KOPT-K1 (cell line): ENCODE data around the gene TOP2B.

Experiments used
- H3K27ac ChIP-seq: fragments of 200-600 bp; sonication (generic); 2 replicates; pipeline ENCODE4 v1.5.1; 2016; ENCODE audit warnings: antibody characterized with exemption, mild to moderate bottlenecking, low read depth, low read length; ENCODE audit not compliant: poor library complexity, severe bottlenecking
- H3K36me3 ChIP-seq: fragments of 200-600 bp; sonication (generic); 2 replicates; pipeline ENCODE4 v1.5.1; 2017; ENCODE audit warnings: antibody characterized with exemption, mild to moderate bottlenecking, low read length, moderate library complexity; ENCODE audit not compliant: insufficient read depth
- H3K9me3 ChIP-seq: fragments of 200-600 bp; sonication (generic); 2 replicates; pipeline ENCODE4 v1.5.1; 2017; ENCODE audit warnings: antibody characterized with exemption, low read length, mild to moderate bottlenecking; ENCODE audit not compliant: insufficient read depth, poor library complexity, severe bottlenecking

Gene TOP2B

DNA sequence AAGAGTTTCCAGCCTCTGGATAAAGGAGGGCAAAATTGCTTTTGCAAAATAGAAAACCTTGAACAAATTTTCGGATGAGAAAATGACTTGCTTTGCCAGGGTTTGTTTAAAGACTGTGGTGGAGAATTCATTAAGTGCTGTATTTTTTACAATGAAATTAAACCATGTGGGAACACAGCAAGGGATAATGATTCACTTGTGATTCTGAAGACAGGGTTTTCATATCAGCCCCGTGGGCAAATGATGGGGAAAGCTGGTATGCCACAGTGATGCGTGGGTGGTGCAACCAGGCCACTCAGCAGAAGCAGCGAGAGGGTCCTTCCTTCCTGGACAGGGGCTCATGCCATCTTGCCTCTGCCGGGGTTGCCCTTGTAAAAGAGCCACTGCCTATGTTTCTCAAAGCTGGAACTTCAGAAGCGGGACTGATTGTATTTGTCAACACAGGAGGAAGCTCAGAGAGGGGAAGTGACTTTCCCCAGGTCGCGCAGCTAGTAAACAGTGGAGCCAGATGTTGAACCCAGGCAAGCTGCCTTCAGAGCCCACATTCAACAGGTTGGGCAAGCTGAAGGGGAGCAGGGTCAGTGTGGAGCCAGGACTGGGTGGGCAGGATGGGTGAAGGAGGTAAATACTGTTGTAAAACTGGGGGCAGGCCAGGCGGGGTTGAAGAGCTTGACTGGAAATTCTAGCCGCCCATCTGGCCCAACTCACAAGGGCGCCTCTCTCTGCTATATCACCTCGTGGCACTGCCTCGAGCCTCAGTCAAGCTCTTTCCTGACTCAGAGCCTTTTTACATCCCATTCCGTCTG is 79.1 kb downstream of the TOP2B start:
- no peaks in the 10 kb centered on the region for H3K9me3 ChIP-seq
- no peaks in the 10 kb centered on the region for H3K36me3 ChIP-seq
- no peak overlapping the region for H3K27ac ChIP-seq

DNA sequence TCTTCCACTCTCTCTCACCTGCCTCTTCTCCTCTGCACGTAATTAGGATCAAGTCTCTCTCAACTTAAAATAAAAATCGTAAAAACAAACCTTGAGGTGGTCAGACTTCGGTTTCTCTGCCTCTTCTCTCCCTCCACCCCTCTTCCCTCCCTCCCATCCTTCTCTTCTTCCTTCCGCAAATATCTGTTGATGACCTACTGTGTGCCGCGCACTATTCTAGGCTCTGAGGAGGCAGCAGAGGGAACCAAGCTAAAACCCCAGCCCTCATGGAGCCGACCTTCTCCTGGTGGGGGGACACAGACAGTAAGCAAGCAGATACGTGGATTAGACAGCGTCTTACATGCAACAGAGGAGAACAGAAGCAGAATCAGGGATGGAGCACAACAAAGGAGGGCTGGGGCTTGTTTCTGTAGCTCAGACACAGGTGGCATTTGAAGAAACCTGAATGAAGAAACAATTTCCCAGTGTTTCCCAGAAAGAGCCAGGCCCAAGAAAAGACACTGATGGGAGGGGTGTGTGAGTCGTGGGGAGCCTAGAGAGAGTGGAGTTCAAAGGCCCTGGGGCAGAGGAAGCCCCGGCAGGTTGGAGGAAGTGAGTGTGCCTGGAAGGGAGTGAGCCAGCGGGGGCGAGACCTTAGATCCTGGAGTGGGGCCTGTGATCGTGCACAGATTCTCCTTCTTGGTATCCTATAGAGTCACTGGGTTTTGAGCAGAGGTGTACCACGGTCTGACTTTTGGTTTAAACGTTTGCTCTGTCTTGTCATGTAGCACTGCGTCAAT is 80.5 kb downstream of the TOP2B start:
- no peaks in the 10 kb centered on the region for H3K9me3 ChIP-seq
- H3K36me3 ChIP-seq = no peaks in the 10 kb centered on the region
- H3K27ac ChIP-seq = no peak overlapping the region

DNA sequence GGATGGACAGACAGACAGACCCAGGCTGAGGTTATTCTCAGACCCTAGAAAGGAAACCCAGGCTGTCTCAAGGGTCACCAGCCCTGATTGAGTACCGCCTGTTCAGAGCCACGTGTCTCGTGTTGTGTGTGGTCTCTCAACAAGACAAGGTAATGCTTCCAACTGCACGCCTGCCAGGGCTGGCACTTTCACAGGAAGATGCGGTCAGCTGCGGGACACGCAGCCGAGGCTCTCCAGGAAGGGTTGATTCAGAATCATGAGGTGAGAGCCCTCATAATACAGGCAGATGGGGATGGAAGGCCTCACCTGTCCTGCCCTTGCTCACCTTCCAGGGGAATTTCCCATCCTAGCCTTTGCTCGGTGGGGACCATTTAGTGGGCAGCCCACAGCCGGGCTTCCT is 81.4 kb downstream of the TOP2B start:
- Histone ChIP-seq H3K9me3 (no peaks in the 10 kb centered on the region), H3K36me3 (no peaks in the 10 kb centered on the region), H3K27ac (no peak overlapping the region)

DNA sequence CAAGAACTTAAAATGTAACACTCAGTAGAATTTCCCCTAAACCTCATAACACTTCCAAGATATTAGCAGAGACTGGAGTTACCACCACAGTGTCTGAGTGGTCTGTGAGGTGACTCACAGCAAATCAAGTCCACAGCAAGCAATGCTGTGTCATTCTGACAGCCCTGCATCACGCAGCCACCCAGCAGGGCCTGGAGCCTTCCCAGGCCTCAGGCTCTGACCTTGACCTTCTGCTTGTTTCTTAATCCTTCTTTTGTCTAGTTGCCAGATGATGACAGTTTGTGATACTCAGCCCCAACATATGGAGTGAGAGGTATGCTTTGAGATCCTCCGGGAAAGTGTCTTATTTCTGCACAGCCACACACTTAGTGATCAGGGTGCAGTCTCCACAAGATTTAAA is 82.5 kb downstream of the TOP2B start:
- Histone ChIP-seq H3K9me3 (no peaks in the 10 kb centered on the region), H3K27ac (no peak overlapping the region)

DNA sequence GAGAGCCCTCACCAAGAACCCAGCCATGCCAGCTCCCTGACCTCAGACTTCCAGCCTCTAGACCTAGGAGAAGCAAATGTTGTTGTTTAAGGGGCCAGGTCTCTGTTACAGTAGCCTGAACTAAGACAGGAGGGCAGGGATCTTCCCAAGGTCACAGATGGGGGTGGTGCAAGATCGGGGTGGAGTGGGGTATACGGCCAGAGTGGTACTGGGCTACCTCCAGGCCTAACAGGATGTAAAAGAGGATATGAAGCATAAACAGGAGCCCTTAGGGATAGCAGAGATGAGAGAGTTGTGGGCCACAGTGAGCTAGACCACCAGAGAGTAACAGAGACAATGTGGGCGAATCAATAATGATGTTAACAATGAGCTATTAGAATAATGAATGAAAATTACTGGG is 82.9 kb downstream of the TOP2B start:
- Histone ChIP-seq H3K9me3 (no peaks in the 10 kb centered on the region), H3K36me3 (no peaks in the 10 kb centered on the region), H3K27ac (no peak overlapping the region)

More for the DNA sequence above, 82.5 kb downstream of the TOP2B start:
- H3K36me3 ChIP-seq = no peaks in the 10 kb centered on the region

DNA sequence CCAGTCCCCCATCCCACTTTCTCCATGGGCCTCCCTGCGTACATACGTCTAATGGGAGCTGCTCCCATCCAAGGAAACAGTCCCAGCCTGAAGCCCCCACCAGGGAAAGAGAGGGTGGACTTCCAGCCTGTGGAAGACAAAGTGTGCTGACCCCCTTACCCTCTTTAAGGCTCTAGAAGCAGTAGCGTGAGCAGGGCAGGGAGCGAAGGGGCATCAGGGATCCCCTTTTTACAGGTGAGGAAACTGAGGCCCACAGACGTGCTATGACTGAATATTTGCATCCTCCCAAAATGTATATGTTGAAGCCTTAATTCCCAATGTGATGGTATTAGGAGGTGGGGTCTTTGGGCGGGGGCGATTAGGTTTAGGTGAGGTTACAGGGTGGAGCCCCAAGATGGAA is 83.4 kb downstream of the TOP2B start:
- no peaks in the 10 kb centered on the region for H3K9me3 ChIP-seq
- H3K27ac ChIP-seq = no peak overlapping the region
- H3K36me3 ChIP-seq = no peaks in the 10 kb centered on the region

DNA sequence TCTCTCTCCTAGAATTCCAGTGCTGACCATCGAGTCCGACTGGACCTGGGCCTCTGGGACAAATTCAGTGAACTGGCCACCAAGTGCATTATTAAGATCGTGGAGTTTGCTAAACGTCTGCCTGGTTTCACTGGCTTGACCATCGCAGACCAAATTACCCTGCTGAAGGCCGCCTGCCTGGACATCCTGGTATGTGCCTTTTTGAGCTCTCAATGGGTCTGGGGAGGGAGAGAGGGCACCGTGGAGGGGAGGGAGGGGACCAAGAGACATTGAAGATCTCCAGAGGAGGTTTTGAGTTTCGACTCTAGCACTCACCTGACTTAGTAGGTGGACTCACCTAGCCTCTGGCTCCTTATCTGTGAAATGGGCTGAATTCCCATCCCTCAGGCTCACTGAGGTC is 84.2 kb downstream of the TOP2B start:
- Histone ChIP-seq H3K27ac (no peak overlapping the region), H3K36me3 (no peaks in the 10 kb centered on the region), H3K9me3 (no peaks in the 10 kb centered on the region)

DNA sequence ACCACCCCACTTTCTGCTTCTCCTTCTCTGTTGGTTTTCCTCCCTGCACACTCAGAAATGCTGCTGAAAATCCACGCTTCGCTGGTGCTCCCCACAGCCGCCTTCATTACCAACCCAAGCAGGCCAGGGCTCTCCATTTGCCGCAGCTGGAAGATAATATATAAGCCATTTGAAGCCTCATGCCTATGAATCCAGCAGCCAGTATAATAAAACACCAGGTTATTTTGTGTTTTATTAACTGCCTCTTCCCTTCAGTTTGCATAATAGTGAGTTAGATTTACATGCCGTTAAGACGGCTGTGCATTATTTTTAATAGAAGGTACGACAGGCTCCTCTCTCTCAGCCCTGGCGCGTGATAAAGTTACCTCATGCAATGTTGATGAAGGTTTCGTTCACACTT is 86.6 kb downstream of the TOP2B start:
- Histone ChIP-seq H3K36me3 (no peaks in the 10 kb centered on the region), H3K27ac (no peak overlapping the region), H3K9me3 (no peaks in the 10 kb centered on the region)

DNA sequence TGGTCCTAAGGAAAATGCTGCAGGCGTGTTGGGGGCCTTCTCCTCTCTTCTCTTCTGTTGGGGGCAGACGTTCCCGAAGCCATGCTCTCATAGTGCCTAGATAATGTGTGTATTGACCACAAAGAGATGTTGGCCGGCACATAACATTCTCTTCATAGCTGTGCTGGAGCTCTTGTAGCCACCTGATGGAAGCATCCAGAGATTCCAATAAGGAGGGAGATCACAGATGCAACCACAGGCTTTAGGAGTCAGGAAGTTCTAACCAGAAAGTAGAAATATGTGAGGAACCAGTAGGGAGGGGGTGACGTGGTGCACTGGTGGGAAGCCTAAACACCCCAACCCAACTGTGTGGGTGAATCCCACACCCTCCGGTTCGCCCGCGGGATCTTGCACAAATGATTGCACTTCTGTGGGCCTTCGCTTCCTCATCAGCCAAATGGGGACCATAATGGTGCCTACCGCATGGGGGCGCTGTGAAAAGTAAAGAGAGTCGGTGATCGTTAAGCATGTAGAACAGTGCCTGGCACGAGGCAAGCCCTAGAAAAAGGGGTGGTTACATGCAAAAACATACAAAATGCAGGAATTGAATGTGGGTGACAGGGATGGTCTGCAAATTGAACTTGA is 87.8 kb downstream of the TOP2B start:
- H3K9me3 ChIP-seq = no peaks in the 10 kb centered on the region
- no peaks in the 10 kb centered on the region for H3K36me3 ChIP-seq

DNA sequence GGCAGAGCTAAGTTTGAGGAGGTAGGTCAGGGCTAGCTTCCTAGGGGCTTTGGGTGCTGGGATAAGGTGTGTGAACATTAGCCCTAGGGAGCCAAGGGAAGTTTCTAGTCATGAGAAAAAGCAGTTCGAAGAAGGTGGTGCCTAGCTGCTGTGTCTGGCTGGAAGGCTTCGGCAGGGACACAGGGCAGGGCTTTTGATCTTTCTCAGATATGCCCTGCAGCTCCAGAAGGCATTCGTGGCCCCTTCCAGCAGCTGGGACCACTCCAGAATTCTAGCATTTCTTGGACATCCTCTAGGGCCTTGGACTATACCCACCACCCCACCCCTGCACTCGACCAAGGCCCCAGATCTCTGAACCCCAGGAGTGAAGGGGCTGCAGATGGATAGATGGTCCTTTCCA is 88.6 kb downstream of the TOP2B start:
- no peak overlapping the region for H3K27ac ChIP-seq
- H3K36me3 ChIP-seq = no peaks in the 10 kb centered on the region
- no peaks in the 10 kb centered on the region for H3K9me3 ChIP-seq

More for the DNA sequence above, 87.8 kb downstream of the TOP2B start:
- H3K27ac ChIP-seq = no peak overlapping the region

DNA sequence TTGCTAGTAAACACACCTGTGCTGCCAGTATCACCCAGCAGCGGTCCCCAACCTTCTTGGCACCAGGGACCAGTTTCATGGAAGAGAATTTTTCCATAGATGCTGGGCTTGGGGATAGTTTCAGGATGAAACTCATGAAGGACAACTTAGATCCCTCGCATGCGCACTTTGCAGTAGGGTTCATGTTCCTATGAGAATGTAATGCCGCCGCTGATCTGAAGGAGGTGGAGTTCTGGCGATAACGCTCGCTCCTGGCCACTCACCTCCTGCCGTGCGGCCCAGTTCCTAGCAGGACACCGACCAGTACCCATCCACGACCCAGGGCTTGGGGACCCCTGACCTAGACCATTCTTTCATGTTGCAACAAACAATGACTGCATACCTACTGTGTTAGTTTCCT is 89.7 kb downstream of the TOP2B start:
- H3K9me3 ChIP-seq = no peaks in the 10 kb centered on the region
- H3K27ac ChIP-seq = no peak overlapping the region
- H3K36me3 ChIP-seq = no peaks in the 10 kb centered on the region

DNA sequence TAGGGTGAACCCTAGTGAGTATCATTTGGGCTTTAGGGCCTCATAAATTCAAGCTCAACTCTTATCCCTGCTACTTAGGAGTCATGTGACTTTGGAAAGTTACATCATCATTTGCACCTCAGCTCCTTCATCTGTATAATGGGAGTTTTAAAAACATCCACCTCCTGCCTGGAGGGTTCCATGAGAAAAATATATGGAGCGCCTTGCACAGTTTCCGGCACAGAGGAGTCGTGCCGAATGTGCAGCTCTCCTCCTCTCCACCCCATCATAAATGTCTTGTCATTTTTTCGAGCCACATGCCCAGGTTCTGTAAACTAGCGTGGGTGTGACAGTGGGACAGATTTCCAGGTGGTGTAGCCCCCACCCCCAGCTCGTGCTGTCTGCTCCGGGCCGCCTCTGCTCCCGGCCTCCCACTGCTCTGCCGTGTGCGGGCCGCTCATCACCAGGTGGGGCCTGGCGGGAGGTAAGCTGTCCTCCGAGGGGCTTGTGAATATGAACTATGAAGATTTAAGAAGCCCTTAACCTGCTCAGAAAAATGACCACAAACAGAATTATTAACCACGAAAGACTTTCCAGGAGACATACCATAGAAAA is 90.4 kb downstream of the TOP2B start:
- no peaks in the 10 kb centered on the region for H3K36me3 ChIP-seq
- no peaks in the 10 kb centered on the region for H3K9me3 ChIP-seq
- H3K27ac ChIP-seq = no peak overlapping the region

DNA sequence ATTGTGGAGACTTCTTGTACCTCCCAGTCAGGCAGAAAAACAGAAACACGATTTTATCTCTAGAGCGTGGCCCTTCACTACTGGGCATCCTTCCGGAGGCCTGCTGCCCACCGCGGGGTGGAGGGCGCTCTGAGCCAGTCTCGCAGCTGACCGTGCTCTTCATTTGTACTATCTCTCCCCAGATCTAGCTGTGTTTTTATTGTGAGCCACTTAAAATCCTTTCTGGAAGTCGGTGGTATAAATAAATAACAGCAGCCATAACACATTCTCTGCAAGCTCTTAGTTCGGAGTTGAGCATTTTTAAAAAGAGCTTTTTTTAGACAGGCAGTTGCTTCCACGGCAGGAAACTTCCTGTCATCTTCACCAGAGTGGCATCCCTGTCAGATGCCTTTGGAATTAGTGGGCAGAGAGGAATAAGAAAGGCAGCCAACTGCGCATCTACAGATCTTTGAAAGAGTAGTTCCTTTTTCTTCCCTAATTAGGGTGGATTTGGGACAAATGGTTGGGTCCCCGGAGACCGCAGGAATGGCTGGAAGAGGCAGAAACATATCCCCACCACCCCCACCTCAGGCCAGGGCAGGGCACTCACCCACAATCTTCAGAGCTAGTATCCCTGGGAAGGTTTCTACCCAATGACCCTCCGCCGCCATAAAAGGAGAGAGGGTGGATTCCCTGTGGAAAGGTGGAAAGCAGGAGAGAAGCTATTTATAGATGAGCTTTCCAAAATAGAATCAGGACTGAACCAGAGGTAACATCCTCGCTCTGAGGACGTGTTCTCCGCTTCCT is 91.1 kb downstream of the TOP2B start:
- no peaks in the 10 kb centered on the region for H3K36me3 ChIP-seq
- H3K27ac ChIP-seq = no peak overlapping the region
- H3K9me3 ChIP-seq = no peaks in the 10 kb centered on the region

DNA sequence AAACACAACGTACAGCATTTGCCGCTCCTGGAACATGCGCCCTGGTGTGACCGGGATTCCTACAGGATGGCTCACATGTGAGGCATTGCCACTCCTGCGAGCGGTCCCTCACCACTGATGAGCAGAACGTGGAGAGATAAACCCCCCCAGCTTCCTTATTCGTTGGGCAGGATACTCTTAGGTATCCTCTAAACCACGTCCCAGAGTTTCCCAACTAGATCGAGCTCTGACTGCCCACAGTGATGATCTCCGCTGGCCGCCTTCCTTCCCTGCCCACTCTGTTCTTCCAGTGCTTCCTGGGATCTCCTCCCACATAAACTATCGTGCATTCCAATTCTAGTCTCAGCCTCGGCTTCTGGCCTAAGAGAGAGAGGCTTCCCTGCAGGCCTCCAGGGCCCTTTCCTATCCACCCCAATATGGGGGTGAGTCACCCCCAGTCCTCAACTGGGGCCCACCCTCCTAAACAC is 91.8 kb downstream of the TOP2B start:
- Histone ChIP-seq H3K27ac (no peak overlapping the region), H3K9me3 (no peaks in the 10 kb centered on the region), H3K36me3 (no peaks in the 10 kb centered on the region)
